ENCODE measurements around the gene GSN.

The GSN gene

GRCh38 chr9:121304707-121305106 is 36.7 kb downstream of the GSN start:
- FAIRE-seq: no peak

DNA sequence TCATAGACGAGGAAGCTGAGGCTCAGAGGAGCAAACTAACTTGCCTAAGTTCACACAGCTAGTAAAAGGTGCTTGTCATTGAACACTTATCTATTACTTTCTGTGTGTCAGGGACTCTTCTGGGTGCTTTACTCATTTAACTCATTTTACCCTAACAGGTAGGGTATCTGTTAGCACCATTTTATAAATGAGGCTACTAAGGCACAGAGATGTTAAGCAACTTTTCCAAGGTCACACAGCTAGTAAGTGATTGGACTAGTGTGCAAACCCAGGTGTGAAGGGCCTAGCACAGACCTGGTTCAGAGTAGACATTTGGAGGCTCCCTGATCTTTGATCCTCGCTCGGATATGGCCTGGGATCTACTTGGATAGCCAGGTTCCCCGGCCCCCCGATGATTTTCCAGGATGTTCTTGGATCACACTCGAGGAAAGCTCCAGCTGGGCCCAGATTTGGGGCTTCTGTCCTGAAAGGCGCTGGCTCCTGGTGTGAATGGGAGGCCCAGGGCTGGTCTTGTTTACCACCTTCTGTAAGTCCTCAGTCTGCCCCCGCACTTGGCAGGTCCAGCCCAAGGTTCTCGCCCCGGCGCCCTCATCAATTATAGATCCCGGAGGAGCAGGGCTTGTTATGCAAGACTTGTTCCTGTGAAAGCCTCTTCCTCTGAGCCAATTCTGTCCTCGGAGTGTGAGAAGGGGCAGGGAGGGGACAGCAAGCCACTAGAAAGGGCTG is 37.5 kb downstream of the GSN start:
- FAIRE-seq: no peak

GRCh38 chr9:121307976-121308375 is 40.0 kb downstream of the GSN start:
- no peak for FAIRE-seq

- FAIRE-seq: no peak
Observed at GRCh38 chr9:121308765-121309164, 40.8 kb downstream of the GSN start.

DNA sequence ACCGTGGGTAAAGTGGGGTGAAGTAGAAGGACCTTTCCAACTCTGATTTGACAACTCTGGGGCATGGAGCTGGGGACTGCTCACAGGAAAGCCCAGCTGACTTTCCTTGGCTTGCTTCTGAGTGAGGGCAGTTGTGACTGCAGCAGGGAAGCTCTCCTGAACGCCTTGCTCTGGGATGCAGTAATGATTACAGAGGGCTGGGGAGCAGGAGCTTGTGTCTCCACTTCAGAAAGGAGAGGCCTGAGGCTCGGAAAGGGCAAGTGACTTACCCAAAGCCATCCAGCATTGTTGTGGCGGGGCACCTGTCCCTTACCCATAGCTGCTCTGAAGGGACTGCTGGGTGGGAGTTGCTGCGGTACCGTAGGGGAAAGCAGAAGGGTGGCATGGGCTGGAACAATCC is 41.2 kb downstream of the GSN start:
- no peak for FAIRE-seq

GRCh38 chr9:121309833-121310425 is 42.0 kb downstream of the GSN start:
- no peak for FAIRE-seq

- no peak for FAIRE-seq
Observed at GRCh38 chr9:121310571-121310970, 42.6 kb downstream of the GSN start.

- no peak for FAIRE-seq
Observed at GRCh38 chr9:121312169-121312568, 44.2 kb downstream of the GSN start.

DNA sequence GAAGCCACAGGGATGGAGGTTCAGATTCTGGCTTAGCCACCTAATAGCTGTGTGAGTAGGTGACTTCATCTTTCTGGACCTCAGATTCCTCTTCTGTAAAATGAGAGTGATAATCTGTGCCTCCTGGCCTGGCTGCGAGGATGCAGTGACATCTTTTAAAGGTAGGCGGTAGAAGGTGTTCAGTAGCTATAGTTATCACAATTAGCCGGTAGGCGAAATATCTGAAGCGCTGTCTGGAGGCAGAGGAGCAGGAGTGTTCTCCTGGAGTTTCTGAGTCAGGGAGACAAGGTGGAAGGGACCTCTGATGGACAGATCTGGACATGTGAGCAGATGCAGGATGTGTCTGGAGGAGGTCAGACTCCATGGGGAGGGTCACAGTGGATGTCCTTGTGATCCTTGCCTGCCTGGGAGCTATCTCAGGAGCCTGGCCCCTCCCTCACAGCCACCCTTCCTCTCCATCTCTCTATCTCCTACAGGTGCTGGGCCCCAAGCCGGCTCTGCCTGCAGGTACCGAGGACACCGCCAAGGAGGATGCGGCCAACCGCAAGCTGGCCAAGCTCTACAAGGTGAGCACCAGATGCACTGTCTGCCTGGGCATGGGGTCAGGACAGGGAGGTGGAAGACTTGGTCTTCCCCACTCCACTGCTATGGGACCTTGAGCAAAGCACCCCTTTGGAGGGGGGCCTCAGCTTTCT is 45.6 kb downstream of the GSN start:
- no peak for FAIRE-seq

DNA sequence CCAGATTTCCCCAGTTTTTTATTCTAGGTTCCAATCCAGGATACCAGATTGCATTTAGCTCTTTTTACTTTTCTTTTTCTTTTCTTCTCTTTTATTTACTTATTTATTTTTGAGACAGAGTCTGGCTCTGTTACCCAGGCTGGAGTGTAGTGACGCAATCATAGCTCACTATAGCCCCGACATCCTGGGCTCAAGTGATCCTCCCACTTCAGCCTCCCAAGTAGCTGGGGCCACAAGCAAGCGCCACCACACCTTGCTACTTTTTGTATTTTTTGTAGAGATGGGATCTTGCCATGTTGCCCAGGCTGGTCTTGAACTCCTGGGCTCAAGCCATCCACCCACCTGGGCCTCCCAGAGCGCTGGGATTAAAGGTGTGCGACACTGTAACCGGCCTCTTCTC is 48.4 kb downstream of the GSN start:
- FAIRE-seq: no peak

GRCh38 chr9:121316852-121317373 is 49.0 kb downstream of the GSN start:
- FAIRE-seq: no peak

DNA sequence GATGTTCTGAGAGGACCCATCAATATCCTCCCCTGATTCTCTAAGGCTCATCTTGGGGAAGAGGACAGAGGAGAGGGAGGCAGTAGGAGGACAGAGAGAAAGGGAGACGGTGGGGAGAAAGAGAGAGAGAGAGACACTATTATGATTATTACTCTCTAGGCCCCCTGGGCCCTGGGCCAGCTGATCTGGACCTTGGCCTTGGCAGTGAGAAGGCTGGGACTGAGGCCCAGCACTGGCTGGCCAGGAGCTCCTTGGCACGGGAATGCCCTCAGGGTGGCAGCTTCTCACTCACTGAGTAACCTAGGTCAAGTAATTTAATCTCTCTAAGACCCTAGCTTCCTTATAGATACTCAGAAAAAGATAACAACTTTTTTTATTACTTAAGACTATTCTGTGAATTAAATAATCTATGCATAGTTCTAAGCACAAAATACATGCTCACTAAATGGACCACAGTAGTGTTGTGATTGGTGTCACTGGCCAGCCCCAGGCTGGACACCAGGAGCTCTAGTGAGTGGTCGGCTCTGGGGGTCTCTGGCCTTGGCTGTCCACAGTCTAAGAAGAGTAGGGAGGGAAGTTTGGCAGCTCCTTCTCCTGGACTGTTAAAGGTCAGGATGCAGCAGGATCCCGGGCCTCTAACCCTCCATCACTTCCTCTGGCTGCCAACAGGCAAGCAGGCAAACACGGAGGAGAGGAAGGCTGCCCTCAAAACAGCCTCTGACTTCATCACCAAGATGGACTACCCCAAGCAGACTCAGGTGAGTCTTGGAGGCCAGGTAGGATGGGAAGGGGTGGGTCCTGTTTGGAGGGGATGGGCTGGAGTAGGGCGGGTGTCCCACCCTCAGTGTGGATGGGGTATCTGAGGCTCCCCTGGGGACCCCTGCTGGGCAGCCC is 50.0 kb downstream of the GSN start:
- FAIRE-seq: no peak

GRCh38 chr9:121318631-121319382 is 50.8 kb downstream of the GSN start:
- no peak for FAIRE-seq

GRCh38 chr9:121319383-121319780 is 51.4 kb downstream of the GSN start:
- FAIRE-seq: no peak

GRCh38 chr9:121321016-121321503 is 53.1 kb downstream of the GSN start:
- no peak for FAIRE-seq

DNA sequence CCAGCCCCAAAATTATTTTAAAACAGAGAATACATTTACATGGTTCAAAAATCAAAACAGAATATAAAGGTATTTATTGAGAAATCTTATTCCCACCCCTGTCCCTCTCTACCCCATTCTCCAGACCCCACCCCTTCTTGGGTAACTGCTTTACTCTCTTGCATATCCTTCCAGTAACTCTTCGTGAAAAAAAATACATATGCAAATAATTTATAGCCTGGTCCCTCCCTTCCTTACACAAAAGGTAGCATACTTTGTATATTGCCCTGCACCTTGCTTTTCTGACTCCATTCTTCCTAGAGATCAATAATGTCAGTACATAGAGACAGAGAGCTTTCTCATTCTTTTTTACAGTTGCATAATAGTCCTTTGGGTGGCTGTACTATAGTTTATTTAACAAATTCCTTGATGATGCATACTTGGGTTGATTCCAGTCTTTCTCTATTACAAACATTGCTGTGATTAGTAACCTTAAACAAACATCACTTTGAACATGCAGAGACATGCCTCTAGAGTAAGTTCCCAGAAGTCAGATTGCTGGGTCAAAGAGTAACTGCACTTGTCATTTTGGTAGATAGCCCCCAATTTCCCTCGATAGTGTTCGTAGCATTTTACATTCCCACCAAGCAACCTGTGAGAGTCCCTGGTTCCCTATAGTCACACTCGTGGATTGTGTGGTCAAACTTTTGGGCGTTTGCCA is 54.2 kb downstream of the GSN start:
- no peak for FAIRE-seq

- no peak for FAIRE-seq
Observed at GRCh38 chr9:121322737-121323448, 54.9 kb downstream of the GSN start.

- FAIRE-seq: no peak
Observed at GRCh38 chr9:121323449-121324151, 55.6 kb downstream of the GSN start.

- no peak for FAIRE-seq
Observed at GRCh38 chr9:121324316-121324715, 56.4 kb downstream of the GSN start.

DNA sequence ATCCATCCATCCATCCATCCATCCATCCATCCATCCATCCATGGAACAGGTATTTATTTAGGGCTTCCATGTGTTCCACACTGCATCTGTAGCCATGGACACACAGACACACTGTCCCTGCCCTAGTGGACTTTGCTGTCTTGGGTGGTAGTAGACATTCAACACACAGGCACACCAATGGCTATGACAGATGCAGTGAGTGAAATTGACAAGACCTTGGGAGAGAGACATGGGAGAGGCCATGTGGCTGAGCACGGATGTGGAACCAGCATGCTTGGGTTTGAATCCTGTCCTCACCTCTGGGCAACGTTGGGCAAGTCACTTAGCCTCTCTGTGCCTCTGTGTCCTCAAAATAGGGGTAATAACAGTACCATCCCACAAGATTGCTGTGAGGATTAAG is 56.8 kb downstream of the GSN start:
- FAIRE-seq: no peak
